ENCODE results near the gene TGFBR2.

The TGFBR2 gene

DNA sequence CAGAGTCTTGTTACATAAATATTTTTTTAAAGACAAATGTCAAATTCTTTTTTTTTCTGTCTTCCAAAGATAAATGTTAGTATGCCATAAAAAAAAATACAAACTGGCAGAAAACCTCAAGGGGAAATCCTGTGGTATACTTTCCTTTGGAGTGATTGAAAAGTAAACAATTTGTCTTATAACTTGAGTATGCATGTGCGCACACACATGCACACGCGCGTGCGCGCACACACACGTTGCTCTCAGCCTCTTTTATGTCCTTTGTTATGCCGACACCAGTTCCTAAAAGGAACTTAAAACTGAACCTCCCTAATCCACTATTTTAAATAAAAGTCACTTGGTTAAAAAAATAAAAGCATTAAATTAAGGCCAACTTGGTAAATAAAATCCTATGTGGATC, 58.1 kb downstream of the TGFBR2 start:
- TF ChIP-seq TCF12 (IDR thresholded peaks at IDR 0.05; ENCODE audit: low read depth) = no peak
- no peak for TF ChIP-seq CREB1 (IDR thresholded peaks at IDR 0.05; ENCODE audit: low read depth)
- no peak for TF ChIP-seq ZBTB7A (IDR thresholded peaks at IDR 0.05; ENCODE audit: low read depth)
- TF ChIP-seq, protein P1, sequence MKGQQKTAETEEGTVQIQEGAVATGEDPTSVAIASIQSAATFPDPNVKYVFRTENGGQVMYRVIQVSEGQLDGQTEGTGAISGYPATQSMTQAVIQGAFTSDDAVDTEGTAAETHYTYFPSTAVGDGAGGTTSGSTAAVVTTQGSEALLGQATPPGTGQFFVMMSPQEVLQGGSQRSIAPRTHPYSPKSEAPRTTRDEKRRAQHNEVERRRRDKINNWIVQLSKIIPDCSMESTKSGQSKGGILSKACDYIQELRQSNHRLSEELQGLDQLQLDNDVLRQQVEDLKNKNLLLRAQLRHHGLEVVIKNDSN (IDR thresholded peaks at IDR 0.05) = no peak
- no peak for TF ChIP-seq CEBPB (IDR thresholded peaks at IDR 0.05)
- TF ChIP-seq, protein P2, sequence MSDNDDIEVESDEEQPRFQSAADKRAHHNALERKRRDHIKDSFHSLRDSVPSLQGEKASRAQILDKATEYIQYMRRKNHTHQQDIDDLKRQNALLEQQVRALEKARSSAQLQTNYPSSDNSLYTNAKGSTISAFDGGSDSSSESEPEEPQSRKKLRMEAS (IDR thresholded peaks at IDR 0.05) = no peak
- TF ChIP-seq TEAD4 (IDR thresholded peaks at IDR 0.05) = no peak
- no peak for TF ChIP-seq TAF1 (IDR thresholded peaks at IDR 0.05; ENCODE audit: low read depth)
- no peak for TF ChIP-seq EGR1 (IDR thresholded peaks at IDR 0.05)
- TF ChIP-seq RAD21 (IDR thresholded peaks at IDR 0.05; ENCODE audit: low read depth) = no peak
- TF ChIP-seq YY1 (IDR thresholded peaks at IDR 0.05; ENCODE audit: low read depth) = no peak
- TF ChIP-seq FOXM1 (IDR thresholded peaks at IDR 0.05; ENCODE audit: borderline replicate concordance, low read depth) = no peak
- TF ChIP-seq EP300 (IDR thresholded peaks at IDR 0.05; ENCODE audit: borderline replicate concordance) = no peak
- no peak for TF ChIP-seq NFIC (IDR thresholded peaks at IDR 0.05)
- TF ChIP-seq, protein P3, sequence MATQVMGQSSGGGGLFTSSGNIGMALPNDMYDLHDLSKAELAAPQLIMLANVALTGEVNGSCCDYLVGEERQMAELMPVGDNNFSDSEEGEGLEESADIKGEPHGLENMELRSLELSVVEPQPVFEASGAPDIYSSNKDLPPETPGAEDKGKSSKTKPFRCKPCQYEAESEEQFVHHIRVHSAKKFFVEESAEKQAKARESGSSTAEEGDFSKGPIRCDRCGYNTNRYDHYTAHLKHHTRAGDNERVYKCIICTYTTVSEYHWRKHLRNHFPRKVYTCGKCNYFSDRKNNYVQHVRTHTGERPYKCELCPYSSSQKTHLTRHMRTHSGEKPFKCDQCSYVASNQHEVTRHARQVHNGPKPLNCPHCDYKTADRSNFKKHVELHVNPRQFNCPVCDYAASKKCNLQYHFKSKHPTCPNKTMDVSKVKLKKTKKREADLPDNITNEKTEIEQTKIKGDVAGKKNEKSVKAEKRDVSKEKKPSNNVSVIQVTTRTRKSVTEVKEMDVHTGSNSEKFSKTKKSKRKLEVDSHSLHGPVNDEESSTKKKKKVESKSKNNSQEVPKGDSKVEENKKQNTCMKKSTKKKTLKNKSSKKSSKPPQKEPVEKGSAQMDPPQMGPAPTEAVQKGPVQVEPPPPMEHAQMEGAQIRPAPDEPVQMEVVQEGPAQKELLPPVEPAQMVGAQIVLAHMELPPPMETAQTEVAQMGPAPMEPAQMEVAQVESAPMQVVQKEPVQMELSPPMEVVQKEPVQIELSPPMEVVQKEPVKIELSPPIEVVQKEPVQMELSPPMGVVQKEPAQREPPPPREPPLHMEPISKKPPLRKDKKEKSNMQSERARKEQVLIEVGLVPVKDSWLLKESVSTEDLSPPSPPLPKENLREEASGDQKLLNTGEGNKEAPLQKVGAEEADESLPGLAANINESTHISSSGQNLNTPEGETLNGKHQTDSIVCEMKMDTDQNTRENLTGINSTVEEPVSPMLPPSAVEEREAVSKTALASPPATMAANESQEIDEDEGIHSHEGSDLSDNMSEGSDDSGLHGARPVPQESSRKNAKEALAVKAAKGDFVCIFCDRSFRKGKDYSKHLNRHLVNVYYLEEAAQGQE (IDR thresholded peaks at IDR 0.05; ENCODE audit: low read depth) = no peak

DNA sequence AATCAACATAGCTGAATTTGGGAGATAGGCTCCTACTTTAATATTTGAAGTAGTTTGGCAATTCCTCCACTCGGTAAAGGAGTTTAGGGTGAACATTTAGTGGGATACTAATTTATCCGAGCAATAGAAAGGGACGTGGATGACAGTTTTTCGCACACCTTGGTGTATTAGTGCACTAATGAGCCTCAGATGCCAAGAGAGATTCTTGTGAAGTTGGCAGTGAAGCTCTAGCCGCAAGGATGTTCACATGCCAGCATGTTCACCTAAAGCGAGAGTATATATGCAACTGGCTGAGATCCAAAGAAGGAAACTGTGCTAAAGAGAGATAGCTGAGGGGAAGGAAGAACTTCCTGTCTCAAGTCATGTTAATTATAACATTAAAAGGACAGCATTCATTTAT, 58.5 kb downstream of the TGFBR2 start:
- TF ChIP-seq EGR1 (IDR thresholded peaks at IDR 0.05) = no peak
- TF ChIP-seq TAF1 (IDR thresholded peaks at IDR 0.05; ENCODE audit: low read depth) = no peak
- no peak for TF ChIP-seq NFIC (IDR thresholded peaks at IDR 0.05)

DNA sequence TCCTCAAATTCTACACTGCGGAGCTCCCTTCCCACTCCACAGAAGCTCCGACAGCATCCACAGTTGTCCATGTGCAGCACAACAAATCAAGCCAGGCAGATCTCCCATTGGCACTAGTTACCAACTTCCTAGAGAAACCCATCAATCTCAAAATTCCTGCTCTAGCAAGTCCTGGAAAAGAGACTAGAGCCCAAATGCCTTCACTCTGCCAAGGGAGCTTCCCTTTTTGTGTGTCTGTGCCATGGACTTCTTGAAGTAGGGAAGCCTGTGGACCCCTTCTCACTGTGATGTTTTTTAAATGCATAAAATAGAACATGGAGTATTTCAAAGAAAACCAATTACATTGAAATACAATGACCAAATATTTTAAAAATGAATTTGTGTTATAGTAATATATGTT, 59.1 kb downstream of the TGFBR2 start:
- TF ChIP-seq, protein P2 (IDR thresholded peaks at IDR 0.05) = no peak
- no peak for TF ChIP-seq TAF1 (IDR thresholded peaks at IDR 0.05; ENCODE audit: low read depth)
- no peak for TF ChIP-seq RAD21 (IDR thresholded peaks at IDR 0.05; ENCODE audit: low read depth)
- no peak for TF ChIP-seq CREB1 (IDR thresholded peaks at IDR 0.05; ENCODE audit: low read depth)
- TF ChIP-seq, protein P3 (IDR thresholded peaks at IDR 0.05; ENCODE audit: low read depth) = no peak

DNA sequence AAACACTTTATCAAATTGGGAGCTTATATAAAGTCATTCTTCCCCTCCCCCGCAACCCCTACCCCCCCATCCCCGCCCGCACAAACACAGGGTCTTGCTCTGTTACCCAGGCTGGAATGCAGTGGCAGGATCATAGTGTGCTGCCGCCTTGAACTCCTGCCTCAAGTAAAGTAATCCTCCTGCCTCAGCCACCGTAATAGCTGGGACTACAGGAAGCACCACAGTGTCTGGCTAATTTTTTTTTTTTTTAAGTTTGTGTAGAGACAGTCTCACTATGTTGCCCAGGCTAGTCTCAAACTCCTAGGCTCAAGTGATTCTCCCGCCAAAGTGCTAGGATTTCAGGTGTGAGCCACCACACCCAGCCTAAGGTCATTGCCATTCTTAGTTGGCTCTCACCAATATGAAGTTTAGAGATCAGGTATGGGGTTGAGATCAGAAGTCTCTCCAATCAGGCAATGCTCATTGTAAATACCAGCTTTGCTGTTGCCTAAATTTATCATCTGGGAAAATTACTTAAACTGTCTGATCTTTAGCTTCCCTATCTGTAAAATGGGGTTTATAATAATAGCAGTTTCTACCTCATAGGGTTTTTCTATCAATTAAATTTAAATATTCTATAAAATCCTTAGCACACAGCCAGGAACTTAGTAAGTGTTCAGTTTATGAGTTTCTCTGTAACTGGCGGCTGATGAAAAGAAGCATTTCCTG, 60.3 kb downstream of the TGFBR2 start:
- TF ChIP-seq TCF12 (IDR thresholded peaks at IDR 0.05; ENCODE audit: low read depth) = no peak
- TF ChIP-seq TEAD4 (IDR thresholded peaks at IDR 0.05) = no peak
- TF ChIP-seq RAD21 (IDR thresholded peaks at IDR 0.05; ENCODE audit: low read depth) = no peak
- TF ChIP-seq CEBPB (IDR thresholded peaks at IDR 0.05) = no peak
- TF ChIP-seq, protein P3 (IDR thresholded peaks at IDR 0.05; ENCODE audit: low read depth) = no peak
- no peak for TF ChIP-seq ZBTB7A (IDR thresholded peaks at IDR 0.05; ENCODE audit: low read depth)
- no peak for TF ChIP-seq YY1 (IDR thresholded peaks at IDR 0.05; ENCODE audit: low read depth)
- TF ChIP-seq EP300 (IDR thresholded peaks at IDR 0.05; ENCODE audit: borderline replicate concordance) = no peak
- TF ChIP-seq, protein P2 (IDR thresholded peaks at IDR 0.05) = no peak
- no peak for TF ChIP-seq CREB1 (IDR thresholded peaks at IDR 0.05; ENCODE audit: low read depth)
- TF ChIP-seq EGR1 (IDR thresholded peaks at IDR 0.05) = no peak
- no peak for TF ChIP-seq NFIC (IDR thresholded peaks at IDR 0.05)
- TF ChIP-seq TAF1 (IDR thresholded peaks at IDR 0.05; ENCODE audit: low read depth) = no peak

DNA sequence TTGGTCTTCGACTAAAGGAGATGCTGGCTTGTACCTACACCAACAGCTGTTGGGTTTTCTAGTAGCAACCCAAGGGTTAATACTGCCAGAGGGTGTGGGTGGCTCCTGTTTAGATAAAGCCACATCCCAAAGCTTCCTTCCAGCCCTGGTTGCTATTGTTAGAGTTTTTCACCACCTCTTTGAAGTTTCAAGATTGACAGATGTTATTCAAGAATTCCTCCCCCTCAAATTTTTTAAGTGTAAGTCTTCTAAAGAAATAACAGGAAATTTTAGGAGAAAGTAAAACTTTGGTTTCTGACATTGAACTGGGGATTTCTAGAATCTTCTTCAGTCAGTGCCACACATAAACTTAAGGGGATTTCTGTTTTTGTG, 60.9 kb downstream of the TGFBR2 start:
- TF ChIP-seq ZBTB7A (IDR thresholded peaks at IDR 0.05; ENCODE audit: low read depth) (no peak), CEBPB (IDR thresholded peaks at IDR 0.05) (no peak), RAD21 (IDR thresholded peaks at IDR 0.05; ENCODE audit: low read depth) (no peak), FOXM1 (IDR thresholded peaks at IDR 0.05; ENCODE audit: borderline replicate concordance, low read depth) (no peak), EGR1 (IDR thresholded peaks at IDR 0.05) (no peak), NFIC (IDR thresholded peaks at IDR 0.05) (no peak), TAF1 (IDR thresholded peaks at IDR 0.05; ENCODE audit: low read depth) (no peak), EP300 (IDR thresholded peaks at IDR 0.05; ENCODE audit: borderline replicate concordance) (no peak), YY1 (IDR thresholded peaks at IDR 0.05; ENCODE audit: low read depth) (no peak), TCF12 (IDR thresholded peaks at IDR 0.05; ENCODE audit: low read depth) (no peak), CREB1 (IDR thresholded peaks at IDR 0.05; ENCODE audit: low read depth) (no peak), TEAD4 (IDR thresholded peaks at IDR 0.05) (no peak)
- TF ChIP-seq, protein P3 (IDR thresholded peaks at IDR 0.05; ENCODE audit: low read depth) = no peak
- TF ChIP-seq, protein P1 (IDR thresholded peaks at IDR 0.05) = no peak
- TF ChIP-seq, protein P2 (IDR thresholded peaks at IDR 0.05) = no peak
